KOPT-K1 (cell line): ENCODE measurements around the gene MARCHF11.

Experiments
- H3K27ac ChIP-seq: fragments of 200-600 bp; sonication (generic); 2 replicates; pipeline ENCODE4 v1.5.1; 2016; ENCODE audit warnings: antibody characterized with exemption, mild to moderate bottlenecking, low read depth, low read length; ENCODE audit not compliant: poor library complexity, severe bottlenecking
- H3K36me3 ChIP-seq: fragments of 200-600 bp; sonication (generic); 2 replicates; pipeline ENCODE4 v1.5.1; 2017; ENCODE audit warnings: antibody characterized with exemption, mild to moderate bottlenecking, low read length, moderate library complexity; ENCODE audit not compliant: insufficient read depth
- H3K9me3 ChIP-seq: fragments of 200-600 bp; sonication (generic); 2 replicates; pipeline ENCODE4 v1.5.1; 2017; ENCODE audit warnings: antibody characterized with exemption, low read length, mild to moderate bottlenecking; ENCODE audit not compliant: insufficient read depth, poor library complexity, severe bottlenecking

The MARCHF11 gene, protein sequence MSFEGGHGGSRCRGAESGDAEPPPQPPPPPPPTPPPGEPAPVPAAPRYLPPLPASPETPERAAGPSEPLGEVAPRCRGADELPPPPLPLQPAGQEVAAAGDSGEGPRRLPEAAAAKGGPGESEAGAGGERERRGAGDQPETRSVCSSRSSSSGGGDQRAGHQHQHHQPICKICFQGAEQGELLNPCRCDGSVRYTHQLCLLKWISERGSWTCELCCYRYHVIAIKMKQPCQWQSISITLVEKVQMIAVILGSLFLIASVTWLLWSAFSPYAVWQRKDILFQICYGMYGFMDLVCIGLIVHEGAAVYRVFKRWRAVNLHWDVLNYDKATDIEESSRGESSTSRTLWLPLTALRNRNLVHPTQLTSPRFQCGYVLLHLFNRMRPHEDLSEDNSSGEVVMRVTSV

GRCh38 chr5:16179511-16179935 is at the start of gene MARCHF11:
Gene MARCHF11, minus strand, starts transcription at chr5:16179791. Its CDS starts 216 bp downstream, at chr5:16179575.
- Histone ChIP-seq H3K27ac (no peak within 1 kb of the TSS), H3K9me3 (no peaks in the 10 kb centered on the region), H3K36me3 (no peaks in the 10 kb centered on the region)

DNA sequence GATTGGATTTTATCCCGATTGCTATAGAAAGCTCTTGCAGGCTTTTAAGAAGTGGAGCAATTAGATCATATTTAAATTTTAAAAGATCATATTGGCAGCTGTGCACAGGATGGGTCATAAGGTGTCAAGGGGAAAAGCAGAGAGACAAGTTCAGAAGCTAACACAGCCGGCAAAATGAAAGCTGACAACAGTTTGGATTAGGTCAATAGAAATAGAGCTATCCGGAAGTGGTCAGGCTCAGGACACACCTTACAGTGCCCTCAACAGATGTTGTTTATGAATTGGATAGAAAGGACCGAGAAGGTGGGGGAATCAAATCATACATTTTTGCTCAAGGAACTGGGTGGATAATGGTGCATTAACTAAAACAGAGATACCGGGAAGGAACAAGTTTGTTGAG is 46.3 kb upstream of the MARCHF11 start:
- Histone ChIP-seq H3K9me3 (no peaks in the 10 kb centered on the region), H3K36me3 (no peaks in the 10 kb centered on the region), H3K27ac (no peak overlapping the region)

DNA sequence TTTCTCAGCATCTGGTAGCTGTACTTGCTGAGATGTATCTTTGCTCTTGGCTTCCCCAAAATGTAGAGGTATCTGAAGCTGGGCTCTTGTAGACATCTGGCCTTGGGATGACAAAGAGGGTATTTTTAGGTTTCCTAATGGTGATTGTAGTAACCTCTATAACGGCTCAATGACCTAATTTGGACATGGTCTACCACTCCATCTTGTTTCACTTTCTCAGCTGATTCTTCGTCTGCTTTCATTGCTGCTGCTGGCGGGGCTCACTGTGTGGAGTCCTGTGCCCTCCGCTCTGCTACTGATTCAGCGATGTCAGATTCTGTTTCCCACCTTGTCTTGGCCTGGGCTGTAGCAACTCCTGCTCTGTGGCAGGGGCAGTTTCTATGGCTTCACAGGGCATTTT is 12.7 kb upstream of the MARCHF11 start:
- H3K27ac ChIP-seq, result no peak overlapping the region
- no peaks in the 10 kb centered on the region for H3K36me3 ChIP-seq
- H3K9me3 ChIP-seq, result peaks cover 3% of the 10 kb centered on the region

DNA sequence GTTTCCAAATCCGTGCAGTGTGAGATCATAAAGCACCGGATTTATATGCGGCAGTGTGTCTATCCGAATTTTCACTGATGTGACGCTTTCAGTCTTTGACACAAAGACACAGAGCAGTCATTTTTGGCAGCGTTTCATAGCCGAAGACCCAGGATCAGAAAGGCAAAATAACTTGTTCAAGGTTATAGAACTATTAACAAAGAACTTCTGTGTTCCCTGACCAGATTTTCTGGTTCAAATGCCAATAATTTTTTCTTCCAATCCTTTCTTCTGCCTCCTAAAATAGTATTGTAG is 1.1 kb upstream of the MARCHF11 start:
- H3K27ac ChIP-seq, result no peak overlapping the region
- H3K9me3 ChIP-seq, result no peaks in the 10 kb centered on the region
- H3K36me3 ChIP-seq, result no peaks in the 10 kb centered on the region

DNA sequence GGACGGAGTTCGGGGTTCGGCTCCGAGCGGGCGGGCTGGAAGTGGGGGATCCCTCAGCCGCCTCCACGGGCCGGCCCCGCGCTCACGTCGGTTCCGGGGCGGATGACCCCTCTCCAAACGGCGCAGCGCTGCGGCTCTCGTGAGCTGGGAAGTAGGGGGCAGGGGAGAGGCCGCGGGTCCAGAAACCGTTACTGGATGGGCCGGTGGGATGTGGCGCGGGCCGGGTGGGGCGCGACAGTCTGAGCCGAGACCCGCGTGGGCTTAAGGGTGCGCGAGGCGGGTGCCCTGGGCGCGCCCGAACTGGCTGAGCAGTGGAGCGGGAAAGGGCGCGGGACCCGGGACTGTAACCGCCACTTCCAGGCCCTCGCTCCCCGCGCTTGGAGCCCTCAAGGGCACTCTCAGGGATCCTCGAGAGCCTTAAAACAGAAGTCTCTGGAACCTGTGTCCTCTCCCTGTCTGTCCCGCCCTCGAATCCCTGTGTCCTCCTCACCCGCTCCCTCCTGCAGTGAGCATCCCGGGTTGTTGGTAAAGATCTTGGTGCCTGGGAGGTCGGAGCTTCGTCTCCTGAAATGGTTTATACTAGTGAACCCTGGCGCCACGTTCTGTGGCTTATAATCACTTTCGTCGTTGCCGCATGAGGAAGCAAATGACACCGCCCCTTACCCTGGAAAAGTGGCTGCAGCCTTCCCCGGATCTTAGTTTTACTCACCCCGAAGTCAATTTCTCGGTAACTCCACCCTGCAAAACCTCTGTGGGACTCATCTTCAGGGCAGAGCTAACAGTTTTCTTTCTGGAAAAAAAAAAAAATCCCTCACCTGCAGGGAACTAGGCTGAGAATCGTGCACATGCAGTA is 571 bp upstream of the MARCHF11 start:
- Histone ChIP-seq H3K9me3 (no peaks in the 10 kb centered on the region), H3K27ac (no peak overlapping the region), H3K36me3 (no peaks in the 10 kb centered on the region)

GRCh38 chr5:16178745-16179372 is 732 bp downstream of the MARCHF11 start:
- Histone ChIP-seq H3K9me3 (no peaks in the 10 kb centered on the region), H3K27ac (no peak overlapping the region), H3K36me3 (no peaks in the 10 kb centered on the region)

- no peaks in the 10 kb centered on the region for H3K9me3 ChIP-seq
- no peaks in the 10 kb centered on the region for H3K36me3 ChIP-seq
- H3K27ac ChIP-seq, result no peak overlapping the region
Observed at GRCh38 chr5:16169550-16169949, 10.0 kb downstream of the MARCHF11 start.

DNA sequence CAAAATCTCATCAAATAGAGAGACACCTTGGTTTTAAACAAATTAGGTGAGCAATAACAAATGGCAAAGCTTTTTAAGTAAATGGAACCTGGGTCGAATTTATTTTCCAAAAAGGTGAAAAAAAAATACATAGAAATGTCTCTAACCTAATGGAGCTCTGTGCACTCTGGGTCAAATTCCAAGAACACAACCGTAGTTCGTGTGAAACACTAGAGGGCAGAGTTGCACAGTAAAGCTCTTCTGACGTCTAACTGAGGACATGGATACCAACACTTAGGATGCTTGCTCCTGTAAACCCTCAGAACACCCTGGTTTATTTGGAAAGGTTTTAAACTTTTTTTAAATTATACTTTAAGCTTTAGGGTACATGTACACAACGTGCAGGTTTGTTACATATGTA is 18.9 kb downstream of the MARCHF11 start:
- Histone ChIP-seq H3K27ac (no peak overlapping the region), H3K36me3 (no peaks in the 10 kb centered on the region), H3K9me3 (no peaks in the 10 kb centered on the region)

- H3K27ac ChIP-seq, result no peak overlapping the region
- H3K9me3 ChIP-seq, result no peaks in the 10 kb centered on the region
- H3K36me3 ChIP-seq, result no peaks in the 10 kb centered on the region
Observed at GRCh38 chr5:16159636-16160035, 20.0 kb downstream of the MARCHF11 start.

GRCh38 chr5:16156152-16156551 is 23.4 kb downstream of the MARCHF11 start:
- Histone ChIP-seq H3K36me3 (no peaks in the 10 kb centered on the region), H3K9me3 (no peaks in the 10 kb centered on the region), H3K27ac (no peak overlapping the region)

DNA sequence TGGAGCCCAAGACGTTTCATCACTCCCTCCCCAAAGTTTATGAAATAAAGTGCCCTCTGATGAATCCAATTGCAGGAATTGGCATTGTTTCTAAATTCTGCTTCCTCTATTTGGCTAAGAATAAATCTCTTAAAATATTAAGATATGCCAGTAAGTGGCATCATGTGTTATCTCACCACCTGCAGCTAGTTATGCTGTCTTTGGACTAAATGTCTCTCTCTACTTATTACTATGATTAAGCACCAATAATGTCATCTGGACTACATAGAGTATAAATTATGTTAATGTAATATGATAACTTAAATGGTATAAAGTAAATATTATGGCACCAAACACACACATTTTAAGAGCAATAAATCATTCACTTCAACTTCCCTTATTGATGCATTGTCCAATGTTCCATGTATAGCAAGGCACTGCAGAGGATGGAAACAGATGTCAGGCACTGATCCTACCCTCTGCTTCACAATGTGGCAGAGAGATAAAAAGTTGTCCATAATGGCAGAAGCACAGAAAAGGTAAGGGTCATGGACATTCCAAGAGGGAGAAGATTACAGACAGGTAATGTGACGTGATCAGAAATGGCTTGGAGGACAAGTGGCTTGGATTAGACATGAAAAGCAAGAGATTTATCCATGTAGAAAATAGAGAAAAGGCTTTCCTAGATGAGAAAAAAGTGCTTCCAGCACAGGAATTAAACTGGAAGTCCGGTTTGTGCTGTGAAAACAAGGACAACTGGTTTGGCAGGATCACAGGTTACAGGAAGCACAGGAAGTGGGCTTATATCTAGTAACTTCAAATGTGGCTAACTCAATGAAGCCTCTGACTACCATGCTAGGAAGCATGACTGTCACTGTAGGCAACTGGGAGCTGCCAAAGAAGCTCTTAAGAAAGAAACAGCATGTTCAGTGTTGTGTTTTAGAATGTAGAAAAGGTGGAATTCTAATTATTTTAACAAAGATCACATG is 26.7 kb downstream of the MARCHF11 start:
- H3K27ac ChIP-seq, result no peak overlapping the region

DNA sequence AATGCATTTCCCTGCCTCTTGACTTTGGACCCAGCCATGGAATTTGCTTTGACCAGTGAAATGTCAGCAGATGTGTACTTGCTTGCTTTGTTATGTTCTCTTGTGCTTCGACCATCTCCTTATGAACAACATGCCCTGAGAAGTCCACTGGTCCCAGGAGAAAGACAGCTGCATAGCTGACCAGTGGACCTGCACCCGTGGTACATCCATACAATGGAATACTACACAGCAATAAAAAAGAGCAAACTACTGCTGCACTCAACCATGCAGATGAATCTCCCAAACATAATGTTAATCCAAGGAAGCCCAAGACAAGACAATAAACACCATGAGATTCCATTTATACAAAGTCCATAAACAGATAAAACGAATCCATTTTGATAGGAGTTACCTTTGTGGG is 30.0 kb downstream of the MARCHF11 start:
- Histone ChIP-seq H3K36me3 (no peaks in the 10 kb centered on the region), H3K9me3 (peaks cover 6% of the 10 kb centered on the region), H3K27ac (no peak overlapping the region)

More for the DNA sequence above, 26.7 kb downstream of the MARCHF11 start:
- H3K9me3 ChIP-seq, result peaks cover 6% of the 10 kb centered on the region
- H3K36me3 ChIP-seq, result no peaks in the 10 kb centered on the region

- Histone ChIP-seq H3K9me3 (peaks cover 6% of the 10 kb centered on the region), H3K36me3 (no peaks in the 10 kb centered on the region), H3K27ac (no peak overlapping the region)
Observed at GRCh38 chr5:16147179-16147900, 32.3 kb downstream of the MARCHF11 start.

DNA sequence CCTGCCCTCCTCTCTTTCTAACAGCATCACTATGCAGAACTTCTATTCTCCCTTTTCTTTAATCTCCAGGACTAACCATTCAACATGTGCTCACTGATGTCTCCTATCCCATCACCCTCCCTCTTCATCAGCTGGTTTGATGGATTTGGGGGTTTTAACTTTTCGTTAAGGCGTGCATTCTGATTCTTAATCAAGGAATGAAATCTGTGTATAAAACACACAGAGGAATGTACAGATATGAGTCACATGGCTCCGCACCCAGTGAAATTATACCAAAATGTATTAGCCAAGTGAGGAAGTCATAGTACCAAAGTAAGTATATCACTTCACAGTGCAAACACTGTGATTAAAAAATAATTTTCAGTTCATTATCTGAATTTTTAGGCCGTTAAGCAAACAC is 35.2 kb downstream of the MARCHF11 start:
- no peak overlapping the region for H3K27ac ChIP-seq
- peaks cover 1% of the 10 kb centered on the region for H3K9me3 ChIP-seq
- no peaks in the 10 kb centered on the region for H3K36me3 ChIP-seq
